Uterus (tissue), 2 donors: Measurements from ENCODE around the gene DNAJB14.

Experiments used
- CTCF ChIP-seq, 4 experiments: fragments of 200-600 bp in 2 of 4; fragments of 450-650 bp in 2 of 4; sonication (generic) in 2 of 4; IDR thresholded peaks; one replicate each; pipeline ENCODE4 v1.5.1; 2016 to 2019; ENCODE audit warnings: antibody characterized with exemption in 4 of 4, mild to moderate bottlenecking in 2 of 4, moderate library complexity in 1 of 4
- POLR2A ChIP-seq, 2 donors: fragments of 450-650 bp; IDR thresholded peaks; one replicate each; pipeline ENCODE4 v1.6.1; 2016; ENCODE audit warnings: antibody characterized with exemption in 2 of 2, mild to moderate bottlenecking in 1 of 2, moderate library complexity in 1 of 2

- TF ChIP-seq CTCF (IDR thresholded peaks at IDR 0.05) (no peak), POLR2A (IDR thresholded peaks at IDR 0.05) (no peak)
These were observed 89.1 kb downstream of the DNAJB14 start for GRCh38 chr4:99857307-99857706.
